Keratinocyte (primary cell): ENCODE data around the gene SLCO2B1. TPM values are rescaled to one million over a fixed set of nuclear protein-coding genes. Genes with fewer than 3 reads are reported as not detected.

Experiments used
- DNase-seq: peaks from one replicate; pipeline ENCODE4 v3.0.0-alpha.2; 2011; ENCODE audit warnings: low read depth, missing footprints, low spot score
- FAIRE-seq: peaks from 2 replicates; lab custom pipeline; 2011; peaks lifted over from hg19 to GRCh38; lab: Jason Lieb, UNC
- H2AFZ ChIP-seq: 2 replicates; pipeline ENCODE4 v1.6.0; 2012; ENCODE audit warnings: low read length, control low read depth, inconsistent platforms; ENCODE audit not compliant: control insufficient read depth
- H3K27ac ChIP-seq: 2 replicates; pipeline ENCODE4 v1.5.1; 2011; ENCODE audit warnings: low read length; ENCODE audit not compliant: control insufficient read depth, insufficient read depth
- H3K27me3 ChIP-seq: 3 replicates; pipeline ENCODE4 v1.6.0; 2011; ENCODE audit warnings: low read length; ENCODE audit not compliant: control insufficient read depth, insufficient read depth; ENCODE audit errors: extremely low read depth
- H3K36me3 ChIP-seq, 2 experiments: 2 replicates in 1 of 2; 3 replicates in 1 of 2; pipeline ENCODE4 v1.5.1; 2011; ENCODE audit warnings: low read length in 2 of 2, mild to moderate bottlenecking in 1 of 2; ENCODE audit not compliant: control insufficient read depth in 2 of 2, insufficient read depth in 2 of 2; ENCODE audit errors: extremely low read depth in 1 of 2
- H3K4me1 ChIP-seq: 3 replicates; pipeline ENCODE4 v1.5.1; 2011; ENCODE audit warnings: low read length; ENCODE audit not compliant: control insufficient read depth, insufficient read depth; ENCODE audit errors: extremely low read depth
- H3K4me2 ChIP-seq: 3 replicates; pipeline ENCODE4 v1.6.0; 2011; ENCODE audit warnings: low read depth, low read length; ENCODE audit not compliant: control insufficient read depth, insufficient read depth; ENCODE audit errors: extremely low read depth
- H3K4me3 ChIP-seq, 3 experiments: fragments of 200-600 bp in 1 of 3; sonication (generic) in 1 of 3; 2 replicates in 2 of 3; 3 replicates in 1 of 3; pipeline ENCODE4 v1.5.1; 2011 to 2016; ENCODE audit warnings: low read length in 3 of 3, mild to moderate bottlenecking in 3 of 3, control low read depth in 2 of 3, inconsistent platforms in 1 of 3, low read depth in 1 of 3, mixed read lengths in 1 of 3, mixed run types in 1 of 3, moderate library complexity in 1 of 3; ENCODE audit not compliant: control insufficient read depth in 2 of 3, insufficient read depth in 2 of 3; ENCODE audit errors: extremely low read depth in 1 of 3
- H3K79me2 ChIP-seq: 2 replicates; pipeline ENCODE4 v1.6.0; 2012; ENCODE audit warnings: low read length; ENCODE audit not compliant: control insufficient read depth, insufficient read depth
- H3K9ac ChIP-seq: 3 replicates; pipeline ENCODE4 v1.6.0; 2011; ENCODE audit warnings: low read length; ENCODE audit not compliant: control insufficient read depth, insufficient read depth; ENCODE audit errors: extremely low read depth
- H3K9me1 ChIP-seq: 3 replicates; pipeline ENCODE4 v1.6.0; 2011; ENCODE audit warnings: low read length; ENCODE audit not compliant: control insufficient read depth, insufficient read depth; ENCODE audit errors: extremely low read depth
- H3K9me3 ChIP-seq: 2 replicates; pipeline ENCODE4 v1.5.1; 2012; ENCODE audit warnings: low read depth, low read length; ENCODE audit not compliant: control insufficient read depth
- H4K20me1 ChIP-seq: 3 replicates; pipeline ENCODE4 v1.6.0; 2011; ENCODE audit warnings: low read length; ENCODE audit not compliant: control insufficient read depth, insufficient read depth; ENCODE audit errors: extremely low read depth
- EZH2 ChIP-seq: IDR thresholded peaks from one replicate; pipeline ENCODE4 v1.6.1; 2012; ENCODE audit warnings: inconsistent platforms, mild to moderate bottlenecking, low read length, moderate library complexity
- dilution Hi-C: fragments of 300-500 bp; cut with MboI; formaldehyde crosslinking; loops from one replicate; pipeline ENCODE4 v1.7.0; 2020; ENCODE audit warnings: low sequenced_read_pairs; ENCODE audit not compliant: extremely low pct_ligation_motif_present
- polyA plus RNA-seq, 5 experiments: library from polyadenylated mRNA; depleted of rRNA in 3 of 5; stranded (reverse) in 3 of 5; stranded (forward) in 1 of 5; unstranded in 1 of 5; fragments of >200 nt; gene quantifications; 1 replicate in 1 of 5; 2 replicates in 3 of 5; 3 replicates in 1 of 5; pipeline versions ENCODE4 v1.2.1 to v1.2.3, GENCODE V29; 2011 to 2012; ENCODE audit warnings: missing spikeins in 2 of 5, low read depth in 1 of 5, low replicate concordance in 1 of 5
- TF ChIP-seq, protein P1 (sequence below), 3 experiments: IDR thresholded peaks in 1 of 3; conservative IDR thresholded peaks in 1 of 3; optimal IDR thresholded peaks in 1 of 3; 2 replicates in 2 of 3; 3 replicates in 1 of 3; pipeline versions ENCODE3 to v1.5.1; 2011; ENCODE audit warnings: low read length in 3 of 3, mild to moderate bottlenecking in 3 of 3, moderate library complexity in 2 of 3, control low read depth in 1 of 3, inconsistent platforms in 1 of 3; ENCODE audit not compliant: insufficient read depth in 2 of 3; ENCODE audit errors: extremely low read depth in 1 of 3

SLCO2B1 gene
- polyA plus RNA-seq, 1 donor (not counting 4 experiments of a cell fraction or from before 2014, with no cell fraction given): not detected

DNA sequence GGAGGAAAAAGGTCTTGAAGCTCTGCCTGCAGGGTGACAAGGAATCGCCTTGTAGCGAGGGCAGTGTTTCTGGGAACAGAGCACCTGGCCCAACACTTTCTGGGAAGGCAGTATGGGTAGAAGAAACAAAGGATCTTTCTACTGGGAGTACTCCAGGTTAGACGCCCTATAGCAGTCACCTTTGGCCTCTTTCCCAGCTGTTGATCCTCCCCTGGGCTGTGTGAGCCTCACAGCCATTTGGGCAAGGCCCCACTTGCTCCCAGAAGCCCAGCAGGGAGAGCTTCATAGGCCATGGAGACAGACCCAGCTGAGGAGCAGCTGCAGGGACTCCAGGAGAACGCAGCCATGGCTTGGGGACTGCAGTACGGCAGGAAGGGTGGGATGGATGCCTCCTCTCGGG is 1.2 kb downstream of the SLCO2B1 start:
- H4K20me1 ChIP-seq: no peaks in the 10 kb centered on the region
- H3K27ac ChIP-seq: no peak overlapping the region
- FAIRE-seq (no peak), DNase-seq (no peak)
- dilution Hi-C loops: no loop called here
- no peak overlapping the region for H3K4me2 ChIP-seq
- no peak overlapping the region for H3K9ac ChIP-seq
- H3K9me3 ChIP-seq: no peaks in the 10 kb centered on the region
- no peaks in the 10 kb centered on the region for H3K9me1 ChIP-seq
- H3K79me2 ChIP-seq: no peaks in the 10 kb centered on the region
- H3K27me3 ChIP-seq: peaks cover 36% of the 10 kb centered on the region
- H2AFZ ChIP-seq: no peak overlapping the region
- H3K36me3 ChIP-seq: no peaks in the 10 kb centered on the region
- H3K4me3 ChIP-seq: no peak overlapping the region
- TF ChIP-seq EZH2: no peak
- TF ChIP-seq, protein P1, sequence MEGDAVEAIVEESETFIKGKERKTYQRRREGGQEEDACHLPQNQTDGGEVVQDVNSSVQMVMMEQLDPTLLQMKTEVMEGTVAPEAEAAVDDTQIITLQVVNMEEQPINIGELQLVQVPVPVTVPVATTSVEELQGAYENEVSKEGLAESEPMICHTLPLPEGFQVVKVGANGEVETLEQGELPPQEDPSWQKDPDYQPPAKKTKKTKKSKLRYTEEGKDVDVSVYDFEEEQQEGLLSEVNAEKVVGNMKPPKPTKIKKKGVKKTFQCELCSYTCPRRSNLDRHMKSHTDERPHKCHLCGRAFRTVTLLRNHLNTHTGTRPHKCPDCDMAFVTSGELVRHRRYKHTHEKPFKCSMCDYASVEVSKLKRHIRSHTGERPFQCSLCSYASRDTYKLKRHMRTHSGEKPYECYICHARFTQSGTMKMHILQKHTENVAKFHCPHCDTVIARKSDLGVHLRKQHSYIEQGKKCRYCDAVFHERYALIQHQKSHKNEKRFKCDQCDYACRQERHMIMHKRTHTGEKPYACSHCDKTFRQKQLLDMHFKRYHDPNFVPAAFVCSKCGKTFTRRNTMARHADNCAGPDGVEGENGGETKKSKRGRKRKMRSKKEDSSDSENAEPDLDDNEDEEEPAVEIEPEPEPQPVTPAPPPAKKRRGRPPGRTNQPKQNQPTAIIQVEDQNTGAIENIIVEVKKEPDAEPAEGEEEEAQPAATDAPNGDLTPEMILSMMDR (optimal IDR thresholded peaks at IDR 0.05 in 1 of 3, IDR thresholded peaks at IDR 0.05 in 1 of 3, conservative IDR thresholded peaks at IDR 0.05 in 1 of 3; ENCODE audit: extremely low read depth in 1 of 3, insufficient read depth in 2 of 3, low read length in 3 of 3): no peak
- H3K4me1 ChIP-seq: peaks cover 9% of the 10 kb centered on the region

DNA sequence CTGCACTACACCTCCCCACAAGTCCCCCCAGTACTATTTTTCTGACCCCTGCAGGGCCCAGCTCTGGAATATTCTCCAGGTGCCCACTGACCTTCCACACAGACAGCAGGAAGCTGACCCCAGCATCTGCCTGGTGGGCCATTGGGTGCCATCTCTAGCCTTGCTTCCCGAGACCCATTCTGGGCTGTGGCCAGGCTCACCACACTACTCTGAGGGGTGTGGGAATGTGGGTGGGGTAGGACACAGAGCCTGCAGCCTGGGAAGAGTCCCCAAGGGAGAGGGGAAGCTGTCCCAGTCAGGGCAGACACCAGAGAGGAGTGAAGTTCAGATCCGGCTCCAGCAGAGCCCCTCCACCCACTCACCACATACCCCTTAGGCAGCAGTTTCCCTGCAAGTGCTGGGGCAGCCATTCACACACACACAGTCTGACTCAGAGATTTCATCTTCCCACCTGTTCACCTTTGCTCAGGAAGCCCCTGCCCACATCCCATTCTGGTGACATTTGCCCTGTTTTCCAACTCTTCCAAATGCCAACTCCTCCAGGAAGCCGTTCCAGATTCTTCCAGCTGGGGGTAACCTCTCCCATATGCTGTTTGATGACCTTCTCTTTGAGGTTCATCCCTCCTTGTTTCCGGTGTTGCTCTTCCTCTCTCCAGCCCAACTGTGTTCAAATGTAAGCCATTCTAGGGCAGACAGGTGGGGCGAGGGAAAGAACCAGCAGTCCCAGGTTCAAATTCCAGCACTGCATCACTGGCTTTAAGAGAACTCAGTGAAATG is 1.9 kb downstream of the SLCO2B1 start:
- Histone ChIP-seq H2AFZ (no peak overlapping the region), H3K9me1 (no peaks in the 10 kb centered on the region), H3K9ac (no peak overlapping the region), H3K36me3 (no peaks in the 10 kb centered on the region), H3K4me1 (peaks cover 9% of the 10 kb centered on the region), H4K20me1 (no peaks in the 10 kb centered on the region), H3K9me3 (no peaks in the 10 kb centered on the region), H3K4me2 (no peak overlapping the region), H3K4me3 (no peak overlapping the region), H3K79me2 (no peaks in the 10 kb centered on the region), H3K27me3 (peaks cover 31% of the 10 kb centered on the region), H3K27ac (no peak overlapping the region)
- DNase-seq: no peak
- TF ChIP-seq EZH2: no peak
- TF ChIP-seq, protein P1 (optimal IDR thresholded peaks at IDR 0.05 in 1 of 3, IDR thresholded peaks at IDR 0.05 in 1 of 3, conservative IDR thresholded peaks at IDR 0.05 in 1 of 3; ENCODE audit: extremely low read depth in 1 of 3, insufficient read depth in 2 of 3, low read length in 3 of 3): no peak
- FAIRE-seq: no peak
- dilution Hi-C loops: no loop called here
